Nephron progenitor cell (in vitro differentiated cells): ENCODE measurements around the gene MIA2.
"Not testable (repeated sequence)": the region's sequence is repeated elsewhere in the genome, so short reads cannot be mapped to it uniquely, and the experiment has no call there.

Experiments
- DNase-seq: peaks from one replicate; pipeline ENCODE4 v3.0.0; 2021
- H3K27ac Mint-ChIP-seq: 2 replicates; pipeline ENCODE4 v1.8.0; 2021; ENCODE audit warnings: mild to moderate bottlenecking, moderate library complexity, mixed read lengths
- H3K27me3 Mint-ChIP-seq: 2 replicates; pipeline ENCODE4 v1.8.0; 2021; ENCODE audit warnings: mild to moderate bottlenecking, low read depth, mixed read lengths; ENCODE audit not compliant: poor library complexity
- H3K36me3 Mint-ChIP-seq: 2 replicates; pipeline ENCODE4 v1.8.0; 2021; ENCODE audit warnings: low read depth, mixed read lengths
- H3K4me1 Mint-ChIP-seq: 2 replicates; pipeline ENCODE4 v1.8.0; 2021; ENCODE audit warnings: mixed read lengths
- H3K4me3 Mint-ChIP-seq: 2 replicates; pipeline ENCODE4 v1.8.0; 2021; ENCODE audit warnings: mild to moderate bottlenecking, moderate library complexity, mixed read lengths
- H3K9me3 Mint-ChIP-seq: 2 replicates; pipeline ENCODE4 v1.8.0; 2021; ENCODE audit warnings: mild to moderate bottlenecking, moderate library complexity, mixed read lengths
- CTCF ChIP-seq: fragments of 200-600 bp; sonication (generic); IDR thresholded peaks from 2 replicates; pipeline ENCODE4 v1.5.0; 2021; ENCODE audit warnings: antibody characterized with exemption

Gene MIA2

DNA sequence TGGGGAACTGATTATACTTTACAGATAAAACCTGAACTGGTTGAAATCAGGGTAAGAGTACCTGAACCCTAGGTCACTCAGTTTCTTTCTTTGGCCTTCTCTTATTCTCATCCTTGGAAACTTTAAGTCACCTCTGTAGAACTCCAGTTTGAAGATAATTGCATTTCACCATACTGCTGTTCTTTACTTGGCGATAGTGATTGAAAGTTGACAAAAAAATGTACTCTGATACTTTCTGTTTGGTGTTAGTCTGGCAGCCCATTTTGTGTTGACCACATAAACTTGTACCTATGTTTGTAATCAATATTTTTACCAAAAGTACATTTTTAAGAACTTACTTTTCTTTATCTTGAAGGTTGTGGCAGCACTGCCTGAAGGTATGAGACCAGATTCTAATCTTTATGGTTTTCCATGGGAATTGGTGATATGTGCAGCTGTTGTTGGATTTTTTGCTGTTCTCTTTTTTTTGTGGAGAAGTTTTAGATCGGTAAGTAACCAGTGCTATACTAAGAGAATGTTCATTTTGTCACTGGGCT is 42.9 kb downstream of the MIA2 start:
- no peak for TF ChIP-seq CTCF
- Mint-ChIP-seq H3K36me3 (peaks cover 59% of the 10 kb centered on the region), H3K27ac (peak overlapping the region; percentile 34), H3K4me1 (no peaks in the 10 kb centered on the region), H3K9me3 (peaks cover 25% of the 10 kb centered on the region), H3K27me3 (no peaks in the 10 kb centered on the region), H3K4me3 (no peak overlapping the region)
- no peak for DNase-seq

GRCh38 chr14:39279515-39279914 is 45.8 kb downstream of the MIA2 start:
- no peak for TF ChIP-seq CTCF
- Mint-ChIP-seq H3K4me3 (no peak overlapping the region), H3K4me1 (no peaks in the 10 kb centered on the region), H3K9me3 (peaks cover 21% of the 10 kb centered on the region), H3K27me3 (no peaks in the 10 kb centered on the region), H3K36me3 (peaks cover 65% of the 10 kb centered on the region), H3K27ac (no peak overlapping the region)
- no peak for DNase-seq

- Mint-ChIP-seq H3K36me3 (peaks cover 72% of the 10 kb centered on the region), H3K9me3 (peaks cover 23% of the 10 kb centered on the region)
- not testable (repeated sequence) for H3K27me3 Mint-ChIP-seq, DNase-seq, H3K4me3 Mint-ChIP-seq, H3K27ac Mint-ChIP-seq, H3K4me1 Mint-ChIP-seq
These were observed 47.0 kb downstream of the MIA2 start for GRCh38 chr14:39280678-39281077.

- H3K4me3 Mint-ChIP-seq = no peak overlapping the region
- H3K27me3 Mint-ChIP-seq = no peaks in the 10 kb centered on the region
- H3K27ac Mint-ChIP-seq = peak overlapping the region; percentile 32
- peaks cover 31% of the 10 kb centered on the region for H3K9me3 Mint-ChIP-seq
- peaks cover 52% of the 10 kb centered on the region for H3K36me3 Mint-ChIP-seq
- no peak for TF ChIP-seq CTCF
- DNase-seq = no peak
- H3K4me1 Mint-ChIP-seq = no peaks in the 10 kb centered on the region
These were observed 55.8 kb downstream of the MIA2 start for GRCh38 chr14:39289523-39289922.

- Mint-ChIP-seq H3K9me3 (peaks cover 19% of the 10 kb centered on the region), H3K27ac (no peak overlapping the region), H3K36me3 (peaks cover 55% of the 10 kb centered on the region), H3K27me3 (peaks cover under 1% of the 10 kb centered on the region), H3K4me3 (no peak overlapping the region), H3K4me1 (no peaks in the 10 kb centered on the region)
- DNase-seq = no peak
- TF ChIP-seq CTCF = no peak
These were observed 58.0 kb downstream of the MIA2 start for GRCh38 chr14:39291701-39292100.

- DNase-seq = no peak
- H3K9me3 Mint-ChIP-seq = peaks cover 4% of the 10 kb centered on the region
- no peak for TF ChIP-seq CTCF
- no peaks in the 10 kb centered on the region for H3K4me1 Mint-ChIP-seq
- peaks cover 52% of the 10 kb centered on the region for H3K36me3 Mint-ChIP-seq
- peaks cover 7% of the 10 kb centered on the region for H3K27me3 Mint-ChIP-seq
- no peak overlapping the region for H3K27ac Mint-ChIP-seq
- H3K4me3 Mint-ChIP-seq = no peak overlapping the region
These were observed 59.9 kb downstream of the MIA2 start for GRCh38 chr14:39293629-39294028.

GRCh38 chr14:39300389-39300788 is 66.7 kb downstream of the MIA2 start:
- peaks cover 48% of the 10 kb centered on the region for H3K36me3 Mint-ChIP-seq
- H3K4me3 Mint-ChIP-seq, H3K9me3 Mint-ChIP-seq, H3K4me1 Mint-ChIP-seq, DNase-seq, H3K27ac Mint-ChIP-seq, H3K27me3 Mint-ChIP-seq: not testable (repeated sequence)
